ENCODE results near the gene RIMBP2.

- no peak for TF ChIP-seq CTCF (IDR thresholded peaks at IDR 0.05)
- TF ChIP-seq POLR2A (IDR thresholded peaks at IDR 0.05), result no peak
These were observed 125.4 kb downstream of the RIMBP2 start for GRCh38 chr12:130590685-130591084.

Measured in lower leg skin (tissue), 3 donors.